Coronary artery (tissue), 2 donors: ENCODE measurements around the gene TUNAR.

ENCODE experiments used
- DNase-seq: peaks from one replicate; pipeline ENCODE4 v3.0.0-alpha.2; 2017; ENCODE audit warnings: low spot score
- H3K27ac ChIP-seq, 2 donors: fragments of 200-600 bp; sonication (generic); one replicate each; pipeline ENCODE4 v1.5.1; 2016 to 2019
- H3K4me3 ChIP-seq: fragments of 200-600 bp; sonication (generic); 2 replicates; pipeline ENCODE4 v1.5.1; 2016; ENCODE audit warnings: mild to moderate bottlenecking, moderate library complexity
- TF ChIP-seq, protein P1 (sequence below): fragments of 200-600 bp; sonication (generic); IDR thresholded peaks from one replicate; pipeline ENCODE4 v1.5.1; 2019; ENCODE audit warnings: antibody characterized with exemption

Gene TUNAR

GRCh38 chr14:95946867-95947266 is 70.2 kb downstream of the TUNAR start:
- TF ChIP-seq, protein P1, sequence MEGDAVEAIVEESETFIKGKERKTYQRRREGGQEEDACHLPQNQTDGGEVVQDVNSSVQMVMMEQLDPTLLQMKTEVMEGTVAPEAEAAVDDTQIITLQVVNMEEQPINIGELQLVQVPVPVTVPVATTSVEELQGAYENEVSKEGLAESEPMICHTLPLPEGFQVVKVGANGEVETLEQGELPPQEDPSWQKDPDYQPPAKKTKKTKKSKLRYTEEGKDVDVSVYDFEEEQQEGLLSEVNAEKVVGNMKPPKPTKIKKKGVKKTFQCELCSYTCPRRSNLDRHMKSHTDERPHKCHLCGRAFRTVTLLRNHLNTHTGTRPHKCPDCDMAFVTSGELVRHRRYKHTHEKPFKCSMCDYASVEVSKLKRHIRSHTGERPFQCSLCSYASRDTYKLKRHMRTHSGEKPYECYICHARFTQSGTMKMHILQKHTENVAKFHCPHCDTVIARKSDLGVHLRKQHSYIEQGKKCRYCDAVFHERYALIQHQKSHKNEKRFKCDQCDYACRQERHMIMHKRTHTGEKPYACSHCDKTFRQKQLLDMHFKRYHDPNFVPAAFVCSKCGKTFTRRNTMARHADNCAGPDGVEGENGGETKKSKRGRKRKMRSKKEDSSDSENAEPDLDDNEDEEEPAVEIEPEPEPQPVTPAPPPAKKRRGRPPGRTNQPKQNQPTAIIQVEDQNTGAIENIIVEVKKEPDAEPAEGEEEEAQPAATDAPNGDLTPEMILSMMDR, result no peak
- no peak for DNase-seq
- H3K27ac ChIP-seq, result no peak overlapping the region
- no peak overlapping the region for H3K4me3 ChIP-seq

- no peak overlapping the region for H3K27ac ChIP-seq
- TF ChIP-seq, protein P1, result no peak
- no peak overlapping the region for H3K4me3 ChIP-seq
- no peak for DNase-seq
Observed at GRCh38 chr14:95948558-95948981, 71.9 kb downstream of the TUNAR start.

DNA sequence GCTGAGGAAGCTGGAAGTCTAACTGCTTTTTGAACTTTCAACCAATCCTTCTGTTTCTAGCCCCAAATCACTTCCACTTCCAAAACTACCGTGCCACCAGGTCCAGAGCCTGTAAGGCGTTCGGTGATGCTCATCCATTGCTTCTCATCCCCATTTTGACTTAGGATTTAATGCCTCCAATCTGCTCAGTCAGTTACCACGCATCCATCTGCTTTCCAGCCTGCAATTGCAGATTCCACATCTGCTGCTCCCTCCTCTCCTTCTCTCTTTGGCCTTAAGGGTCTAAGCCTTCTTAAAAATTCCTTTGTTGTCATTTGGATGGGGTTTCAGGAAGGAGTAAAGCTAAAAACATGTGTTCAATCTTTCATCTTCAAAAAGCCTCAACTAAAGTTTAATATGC is 74.7 kb downstream of the TUNAR start:
- Histone ChIP-seq H3K27ac (no peak overlapping the region), H3K4me3 (no peak overlapping the region)
- TF ChIP-seq, protein P1, result no peak
- no peak for DNase-seq

DNA sequence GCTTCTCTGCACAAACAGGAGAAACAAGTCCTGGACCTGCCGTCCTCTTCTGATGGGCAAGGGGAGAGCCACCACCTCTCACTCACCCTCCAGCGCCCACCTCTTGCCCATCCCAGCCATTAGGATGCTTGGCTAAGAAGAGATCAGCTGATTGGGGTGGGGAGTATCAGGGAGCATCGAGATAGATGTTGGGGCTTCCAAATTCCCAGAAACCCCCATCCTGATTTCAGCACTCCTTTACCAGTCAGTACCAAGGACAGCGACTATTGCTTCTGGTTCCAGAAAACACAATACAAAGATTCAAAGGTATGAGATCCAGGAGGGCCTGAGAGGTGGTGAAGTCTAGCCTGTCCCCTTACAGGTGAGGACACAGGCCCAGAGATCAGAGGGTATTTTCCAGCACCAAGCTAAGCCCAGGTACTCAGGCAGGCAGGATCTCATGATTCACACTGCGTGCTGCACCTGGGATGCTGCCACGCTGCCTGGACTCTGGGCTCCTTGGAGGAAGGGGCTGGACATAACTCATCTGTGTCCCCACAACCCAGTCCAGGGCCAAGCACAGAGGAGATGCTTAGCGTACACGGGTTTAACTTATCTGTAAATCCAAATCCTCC is 76.6 kb downstream of the TUNAR start:
- TF ChIP-seq, protein P1, result no peak
- Histone ChIP-seq H3K4me3 (no peak overlapping the region), H3K27ac (no peak overlapping the region)
- DNase-seq, result no peak

DNA sequence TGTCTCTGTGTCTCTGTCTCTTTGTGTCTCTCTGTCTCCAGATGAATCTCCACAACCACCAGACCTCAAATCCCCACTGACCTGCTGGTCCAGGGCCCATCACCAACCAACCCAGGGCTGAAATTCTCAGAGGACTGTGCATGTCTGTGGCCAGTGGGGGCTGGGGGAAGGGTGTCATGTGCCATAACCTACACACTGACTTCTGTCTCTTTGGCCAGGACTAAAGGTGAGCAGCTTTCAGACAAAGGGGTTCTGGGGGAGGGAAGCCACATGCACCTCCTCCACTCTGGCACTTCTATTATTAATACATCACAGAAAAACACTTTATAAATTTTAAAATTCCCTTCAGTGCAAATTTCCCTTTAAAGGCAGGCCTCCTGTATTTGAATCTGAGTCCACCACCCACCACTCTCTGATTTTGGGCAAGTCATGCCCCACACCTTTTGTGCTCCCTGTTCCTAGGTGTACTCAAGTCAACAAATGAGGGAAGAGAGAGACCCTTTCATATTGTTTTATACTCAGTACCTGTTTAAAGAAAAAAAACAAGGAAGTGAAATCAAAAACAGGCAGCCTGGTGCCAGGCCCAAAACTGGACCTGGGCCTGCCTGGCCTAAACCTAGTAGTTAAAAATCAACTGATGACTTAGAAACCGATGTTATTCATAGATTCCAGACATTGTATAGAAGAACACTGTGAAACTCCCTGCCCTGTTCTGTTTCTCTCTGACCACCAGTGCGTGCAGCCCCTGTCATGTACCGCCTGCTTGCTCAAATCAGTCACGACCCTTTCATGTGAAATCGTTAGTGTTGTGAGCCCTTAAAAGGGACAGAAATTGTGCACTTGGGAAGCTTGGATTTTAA is 80.2 kb downstream of the TUNAR start:
- no peak for DNase-seq
- H3K27ac ChIP-seq, result no peak overlapping the region
- no peak overlapping the region for H3K4me3 ChIP-seq
- TF ChIP-seq, protein P1, result no peak

DNA sequence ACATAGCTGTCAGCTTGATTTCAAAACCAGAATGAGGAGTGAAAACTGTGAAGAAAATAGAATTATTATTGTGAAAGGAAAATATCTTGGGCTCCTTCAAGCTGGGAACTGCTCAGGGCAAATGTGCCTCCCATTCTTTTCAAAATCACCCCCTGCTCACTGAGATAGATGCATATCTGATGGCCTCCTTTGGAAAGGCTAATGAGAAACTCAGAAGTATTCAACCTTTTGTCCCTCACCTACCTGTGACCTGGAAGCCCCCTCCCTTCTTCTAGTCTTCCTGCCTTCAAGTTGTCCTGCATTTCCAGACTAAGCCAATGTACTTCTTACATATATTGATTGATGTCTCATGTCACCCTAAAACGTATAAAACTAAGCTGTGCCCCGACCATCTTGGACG is 81.5 kb downstream of the TUNAR start:
- Histone ChIP-seq H3K27ac (no peak overlapping the region), H3K4me3 (no peak overlapping the region)
- TF ChIP-seq, protein P1, result no peak
- DNase-seq, result no peak

GRCh38 chr14:95959317-95959716 is 82.7 kb downstream of the TUNAR start:
- no peak for DNase-seq
- H3K4me3 ChIP-seq, result no peak overlapping the region
- no peak overlapping the region for H3K27ac ChIP-seq
- TF ChIP-seq, protein P1, result no peak
